Measurements from ENCODE around the gene DNASE1L2.

DNA sequence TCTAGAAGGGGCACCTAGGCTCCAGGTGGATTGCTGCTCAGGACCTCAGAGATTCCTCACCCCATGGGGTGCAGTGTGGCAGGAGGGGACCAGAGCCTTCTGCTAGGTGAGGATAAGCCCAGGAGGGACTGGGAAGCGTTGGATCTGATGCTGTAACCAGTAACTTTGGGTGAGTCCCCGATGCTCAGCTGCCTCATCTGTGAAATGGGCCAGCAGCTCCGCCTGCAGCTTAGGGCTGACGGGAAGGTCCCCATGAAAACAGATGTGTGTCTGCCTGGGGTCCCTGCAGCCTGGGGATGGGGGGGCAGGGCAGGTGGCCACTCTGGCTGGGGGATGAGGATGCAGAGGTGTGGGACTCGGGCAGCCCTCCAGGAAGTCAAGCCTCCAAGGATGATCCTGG is 37.1 kb upstream of the DNASE1L2 start:
- TF ChIP-seq, protein P1, sequence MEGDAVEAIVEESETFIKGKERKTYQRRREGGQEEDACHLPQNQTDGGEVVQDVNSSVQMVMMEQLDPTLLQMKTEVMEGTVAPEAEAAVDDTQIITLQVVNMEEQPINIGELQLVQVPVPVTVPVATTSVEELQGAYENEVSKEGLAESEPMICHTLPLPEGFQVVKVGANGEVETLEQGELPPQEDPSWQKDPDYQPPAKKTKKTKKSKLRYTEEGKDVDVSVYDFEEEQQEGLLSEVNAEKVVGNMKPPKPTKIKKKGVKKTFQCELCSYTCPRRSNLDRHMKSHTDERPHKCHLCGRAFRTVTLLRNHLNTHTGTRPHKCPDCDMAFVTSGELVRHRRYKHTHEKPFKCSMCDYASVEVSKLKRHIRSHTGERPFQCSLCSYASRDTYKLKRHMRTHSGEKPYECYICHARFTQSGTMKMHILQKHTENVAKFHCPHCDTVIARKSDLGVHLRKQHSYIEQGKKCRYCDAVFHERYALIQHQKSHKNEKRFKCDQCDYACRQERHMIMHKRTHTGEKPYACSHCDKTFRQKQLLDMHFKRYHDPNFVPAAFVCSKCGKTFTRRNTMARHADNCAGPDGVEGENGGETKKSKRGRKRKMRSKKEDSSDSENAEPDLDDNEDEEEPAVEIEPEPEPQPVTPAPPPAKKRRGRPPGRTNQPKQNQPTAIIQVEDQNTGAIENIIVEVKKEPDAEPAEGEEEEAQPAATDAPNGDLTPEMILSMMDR (conservative IDR thresholded peaks at IDR 0.05) = no peak
- no peak for TF ChIP-seq ZFX (IDR thresholded peaks at IDR 0.05)

Data from C4-2B (cell line).